Nephron progenitor cell (in vitro differentiated cells): ENCODE measurements around the gene FLNA.
A peak's percentile ranks its signal among the peaks of the same experiment; 100 is the strongest.

Source experiments
- DNase-seq: peaks from one replicate; pipeline ENCODE4 v3.0.0; 2021
- H3K27ac Mint-ChIP-seq: 2 replicates; pipeline ENCODE4 v1.8.0; 2021; ENCODE audit warnings: mild to moderate bottlenecking, moderate library complexity, mixed read lengths
- H3K27me3 Mint-ChIP-seq: 2 replicates; pipeline ENCODE4 v1.8.0; 2021; ENCODE audit warnings: mild to moderate bottlenecking, low read depth, mixed read lengths; ENCODE audit not compliant: poor library complexity
- H3K36me3 Mint-ChIP-seq: 2 replicates; pipeline ENCODE4 v1.8.0; 2021; ENCODE audit warnings: low read depth, mixed read lengths
- H3K4me1 Mint-ChIP-seq: 2 replicates; pipeline ENCODE4 v1.8.0; 2021; ENCODE audit warnings: mixed read lengths
- H3K4me3 Mint-ChIP-seq: 2 replicates; pipeline ENCODE4 v1.8.0; 2021; ENCODE audit warnings: mild to moderate bottlenecking, moderate library complexity, mixed read lengths
- H3K9me3 Mint-ChIP-seq: 2 replicates; pipeline ENCODE4 v1.8.0; 2021; ENCODE audit warnings: mild to moderate bottlenecking, moderate library complexity, mixed read lengths
- CTCF ChIP-seq: fragments of 200-600 bp; sonication (generic); IDR thresholded peaks from 2 replicates; pipeline ENCODE4 v1.5.0; 2021; ENCODE audit warnings: antibody characterized with exemption

Gene FLNA

GRCh38 chrX:154413142-154413541, 38.7 kb upstream of the FLNA start:
- Mint-ChIP-seq H3K36me3 (peaks cover 15% of the 10 kb centered on the region), H3K27me3 (peaks cover 3% of the 10 kb centered on the region), H3K27ac (no peak overlapping the region), H3K4me3 (no peak overlapping the region), H3K9me3 (peaks cover 53% of the 10 kb centered on the region), H3K4me1 (peaks cover 20% of the 10 kb centered on the region)
- no peak for TF ChIP-seq CTCF
- DNase-seq = no peak

GRCh38 chrX:154412468-154412867, 38.0 kb upstream of the FLNA start:
- Mint-ChIP-seq H3K36me3 (peaks cover 15% of the 10 kb centered on the region), H3K4me3 (peak overlapping the region; percentile 78), H3K27ac (no peak overlapping the region), H3K9me3 (peaks cover 50% of the 10 kb centered on the region), H3K4me1 (peaks cover 20% of the 10 kb centered on the region), H3K27me3 (peaks cover 3% of the 10 kb centered on the region)
- no peak for TF ChIP-seq CTCF
- DNase-seq = no peak

- Mint-ChIP-seq H3K9me3 (peaks cover 50% of the 10 kb centered on the region), H3K27ac (no peak overlapping the region), H3K4me1 (peaks cover 20% of the 10 kb centered on the region), H3K36me3 (peaks cover 15% of the 10 kb centered on the region), H3K4me3 (peak overlapping the region; percentile 78), H3K27me3 (peaks cover 3% of the 10 kb centered on the region)
- TF ChIP-seq CTCF = no peak
- DNase-seq = peak; percentile 72
Observed at GRCh38 chrX:154411981-154412340, 37.5 kb upstream of the FLNA start.

- Mint-ChIP-seq H3K36me3 (peaks cover 10% of the 10 kb centered on the region), H3K4me1 (peaks cover 20% of the 10 kb centered on the region), H3K9me3 (peaks cover 58% of the 10 kb centered on the region), H3K27me3 (peaks cover 3% of the 10 kb centered on the region), H3K27ac (no peak within 1 kb of the TSS), H3K4me3 (peak within 1 kb of the TSS; percentile 71)
- DNase-seq = peak; percentile 77
- TF ChIP-seq CTCF = no peak
Observed at GRCh38 chrX:154409222-154409871, 34.9 kb upstream of the FLNA start, which contains the start of gene DNASE1L1. Gene DNASE1L1 (minus strand): TSS chrX:154409254. CDS start chrX:154405568, 3,686 bp downstream.

- Mint-ChIP-seq H3K36me3 (peaks cover 9% of the 10 kb centered on the region), H3K9me3 (peaks cover 61% of the 10 kb centered on the region), H3K4me1 (peaks cover 20% of the 10 kb centered on the region), H3K27me3 (peaks cover 3% of the 10 kb centered on the region), H3K27ac (no peak overlapping the region), H3K4me3 (peak overlapping the region; percentile 51)
- TF ChIP-seq CTCF = no peak
- DNase-seq = no peak
Observed at GRCh38 chrX:154408659-154409221, 34.3 kb upstream of the FLNA start.
